ENCODE data around the gene ANKH.

The ANKH gene

GRCh38 chr5:14783691-14784090, 87.9 kb downstream of the ANKH start:
- TF ChIP-seq, protein P1, sequence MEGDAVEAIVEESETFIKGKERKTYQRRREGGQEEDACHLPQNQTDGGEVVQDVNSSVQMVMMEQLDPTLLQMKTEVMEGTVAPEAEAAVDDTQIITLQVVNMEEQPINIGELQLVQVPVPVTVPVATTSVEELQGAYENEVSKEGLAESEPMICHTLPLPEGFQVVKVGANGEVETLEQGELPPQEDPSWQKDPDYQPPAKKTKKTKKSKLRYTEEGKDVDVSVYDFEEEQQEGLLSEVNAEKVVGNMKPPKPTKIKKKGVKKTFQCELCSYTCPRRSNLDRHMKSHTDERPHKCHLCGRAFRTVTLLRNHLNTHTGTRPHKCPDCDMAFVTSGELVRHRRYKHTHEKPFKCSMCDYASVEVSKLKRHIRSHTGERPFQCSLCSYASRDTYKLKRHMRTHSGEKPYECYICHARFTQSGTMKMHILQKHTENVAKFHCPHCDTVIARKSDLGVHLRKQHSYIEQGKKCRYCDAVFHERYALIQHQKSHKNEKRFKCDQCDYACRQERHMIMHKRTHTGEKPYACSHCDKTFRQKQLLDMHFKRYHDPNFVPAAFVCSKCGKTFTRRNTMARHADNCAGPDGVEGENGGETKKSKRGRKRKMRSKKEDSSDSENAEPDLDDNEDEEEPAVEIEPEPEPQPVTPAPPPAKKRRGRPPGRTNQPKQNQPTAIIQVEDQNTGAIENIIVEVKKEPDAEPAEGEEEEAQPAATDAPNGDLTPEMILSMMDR (conservative IDR thresholded peaks at IDR 0.05; ENCODE audit: low read depth, low read length) = no peak
- no peak overlapping the region for H3K4me3 ChIP-seq (IDR thresholded peaks at IDR 0.05; ENCODE audit: insufficient read depth, low read depth, low read length)
- no peaks in the 10 kb centered on the region for H3K36me3 ChIP-seq (ENCODE audit: insufficient read depth)
- no peaks in the 10 kb centered on the region for H3K79me2 ChIP-seq (ENCODE audit: insufficient read depth, low read depth)
- H4K20me1 ChIP-seq (ENCODE audit: insufficient read depth) = no peaks in the 10 kb centered on the region
- H3K4me2 ChIP-seq = no peak overlapping the region
- no peak overlapping the region for H3K9ac ChIP-seq
- H3K27ac ChIP-seq = no peak overlapping the region
- peaks cover 12% of the 10 kb centered on the region for H3K4me1 ChIP-seq (ENCODE audit: low read depth, poor library complexity, severe bottlenecking)
- H2AFZ ChIP-seq (ENCODE audit: low read depth) = no peak overlapping the region
- H3K27me3 ChIP-seq (ENCODE audit: insufficient read depth, low read depth) = no peaks in the 10 kb centered on the region

- H3K27ac ChIP-seq = no peak overlapping the region
- H3K4me1 ChIP-seq (ENCODE audit: low read depth, poor library complexity, severe bottlenecking) = peaks cover 12% of the 10 kb centered on the region
- H2AFZ ChIP-seq (ENCODE audit: low read depth) = no peak overlapping the region
- no peak overlapping the region for H3K9ac ChIP-seq
- H3K79me2 ChIP-seq (ENCODE audit: insufficient read depth, low read depth) = no peaks in the 10 kb centered on the region
- H4K20me1 ChIP-seq (ENCODE audit: insufficient read depth) = no peaks in the 10 kb centered on the region
- H3K36me3 ChIP-seq (ENCODE audit: insufficient read depth) = no peaks in the 10 kb centered on the region
- H3K27me3 ChIP-seq (ENCODE audit: insufficient read depth, low read depth) = no peaks in the 10 kb centered on the region
- H3K4me3 ChIP-seq (IDR thresholded peaks at IDR 0.05; ENCODE audit: insufficient read depth, low read depth, low read length) = no peak overlapping the region
- no peak overlapping the region for H3K4me2 ChIP-seq
- TF ChIP-seq, protein P1 (conservative IDR thresholded peaks at IDR 0.05; ENCODE audit: low read depth, low read length) = no peak
Measured at GRCh38 chr5:14782591-14782990, 89.0 kb downstream of the ANKH start.

GRCh38 chr5:14781106-14781505, 90.5 kb downstream of the ANKH start:
- H3K27ac ChIP-seq = no peak overlapping the region
- H3K9ac ChIP-seq = no peak overlapping the region
- H3K4me3 ChIP-seq (IDR thresholded peaks at IDR 0.05; ENCODE audit: insufficient read depth, low read depth, low read length) = no peak overlapping the region
- no peaks in the 10 kb centered on the region for H3K79me2 ChIP-seq (ENCODE audit: insufficient read depth, low read depth)
- H3K36me3 ChIP-seq (ENCODE audit: insufficient read depth) = no peaks in the 10 kb centered on the region
- no peak overlapping the region for H3K4me2 ChIP-seq
- H3K27me3 ChIP-seq (ENCODE audit: insufficient read depth, low read depth) = no peaks in the 10 kb centered on the region
- H3K4me1 ChIP-seq (ENCODE audit: low read depth, poor library complexity, severe bottlenecking) = peaks cover 12% of the 10 kb centered on the region
- TF ChIP-seq, protein P1 (conservative IDR thresholded peaks at IDR 0.05; ENCODE audit: low read depth, low read length) = no peak
- H4K20me1 ChIP-seq (ENCODE audit: insufficient read depth) = no peaks in the 10 kb centered on the region
- no peak overlapping the region for H2AFZ ChIP-seq (ENCODE audit: low read depth)

DNA sequence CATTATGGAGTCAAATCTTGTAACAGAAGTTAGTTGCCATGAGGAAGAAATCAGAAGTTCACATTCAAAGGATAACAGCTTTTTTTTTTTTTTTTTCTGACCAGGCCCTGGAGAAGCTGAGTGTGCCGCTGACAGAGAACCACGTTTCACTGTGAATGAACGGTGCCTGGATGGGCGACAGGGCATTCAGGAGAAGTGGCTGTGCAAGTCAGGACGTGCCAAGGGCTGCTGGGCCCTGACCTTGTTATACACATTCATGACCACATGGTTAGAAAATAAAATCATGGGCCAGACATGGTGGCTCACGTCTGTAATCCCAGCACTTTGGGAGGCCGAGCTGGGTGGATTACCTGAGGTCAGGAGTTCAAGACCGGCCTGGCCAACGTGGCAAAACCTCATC, 91.6 kb downstream of the ANKH start:
- Histone ChIP-seq H3K27ac (no peak overlapping the region), H3K79me2 (ENCODE audit: insufficient read depth, low read depth) (no peaks in the 10 kb centered on the region), H3K4me3 (IDR thresholded peaks at IDR 0.05; ENCODE audit: insufficient read depth, low read depth, low read length) (no peak overlapping the region), H3K9ac (no peak overlapping the region), H3K4me2 (no peak overlapping the region), H3K27me3 (ENCODE audit: insufficient read depth, low read depth) (no peaks in the 10 kb centered on the region), H3K4me1 (ENCODE audit: low read depth, poor library complexity, severe bottlenecking) (peaks cover 12% of the 10 kb centered on the region), H2AFZ (ENCODE audit: low read depth) (no peak overlapping the region), H3K36me3 (ENCODE audit: insufficient read depth) (no peaks in the 10 kb centered on the region), H4K20me1 (ENCODE audit: insufficient read depth) (no peaks in the 10 kb centered on the region)
- TF ChIP-seq, protein P1 (conservative IDR thresholded peaks at IDR 0.05; ENCODE audit: low read depth, low read length) = no peak

GRCh38 chr5:14778792-14779070, 92.8 kb downstream of the ANKH start:
- TF ChIP-seq, protein P1 (conservative IDR thresholded peaks at IDR 0.05; ENCODE audit: low read depth, low read length) = no peak
- Histone ChIP-seq H3K4me1 (ENCODE audit: low read depth, poor library complexity, severe bottlenecking) (peaks cover 12% of the 10 kb centered on the region), H3K4me3 (IDR thresholded peaks at IDR 0.05; ENCODE audit: insufficient read depth, low read depth, low read length) (no peak overlapping the region), H3K27ac (no peak overlapping the region), H3K79me2 (ENCODE audit: insufficient read depth, low read depth) (no peaks in the 10 kb centered on the region), H2AFZ (ENCODE audit: low read depth) (no peak overlapping the region), H3K27me3 (ENCODE audit: insufficient read depth, low read depth) (no peaks in the 10 kb centered on the region), H3K36me3 (ENCODE audit: insufficient read depth) (no peaks in the 10 kb centered on the region), H3K4me2 (no peak overlapping the region), H4K20me1 (ENCODE audit: insufficient read depth) (no peaks in the 10 kb centered on the region), H3K9ac (no peak overlapping the region)

All from KMS-11 (cell line).